A172 (cell line): ENCODE measurements around the gene MACIR. TPM values are rescaled to one million over a fixed set of nuclear protein-coding genes. Genes with fewer than 3 reads are reported as not detected.

Experiments used
- DNase-seq: peaks from one replicate; pipeline ENCODE4 v3.0.0-alpha.2; 2015; ENCODE audit warnings: low spot score
- total RNA-seq: library from RNA; depleted of rRNA; stranded (reverse); fragments of >200 nt; shearing (Covaris generic); gene quantifications from 2 replicates; pipeline ENCODE4 v1.2.3, GENCODE V29; 2014; rRNA removed

Gene MACIR
- total RNA-seq, 1 experiment from 2014 or later, result 25.4 TPM

GRCh38 chr5:103291606-103292005, 33.0 kb downstream of the MACIR start:
- DNase-seq, result no peak

GRCh38 chr5:103293099-103293498, 34.5 kb downstream of the MACIR start:
- no peak for DNase-seq

GRCh38 chr5:103293719-103294118, 35.2 kb downstream of the MACIR start:
- DNase-seq, result no peak

- DNase-seq, result no peak
These were observed 36.3 kb downstream of the MACIR start for GRCh38 chr5:103294906-103295305.

- DNase-seq, result no peak
These were observed 36.9 kb downstream of the MACIR start for GRCh38 chr5:103295424-103295823.

- no peak for DNase-seq
These were observed 37.3 kb downstream of the MACIR start for GRCh38 chr5:103295871-103296270.

- DNase-seq, result no peak
These were observed 39.6 kb downstream of the MACIR start for GRCh38 chr5:103298117-103298516.

- no peak for DNase-seq
These were observed 40.1 kb downstream of the MACIR start for GRCh38 chr5:103298607-103299188.

GRCh38 chr5:103305809-103306208, 47.2 kb downstream of the MACIR start:
- peak; percentile 5 for DNase-seq

GRCh38 chr5:103307470-103307869, 48.9 kb downstream of the MACIR start:
- DNase-seq, result no peak

- no peak for DNase-seq
These were observed 50.2 kb downstream of the MACIR start for GRCh38 chr5:103308774-103309173.

GRCh38 chr5:103313056-103313455, 54.5 kb downstream of the MACIR start:
- no peak for DNase-seq

GRCh38 chr5:103315455-103315854, 56.9 kb downstream of the MACIR start:
- DNase-seq, result no peak

GRCh38 chr5:103327451-103327850, 68.9 kb downstream of the MACIR start:
- no peak for DNase-seq

- no peak for DNase-seq
These were observed 69.3 kb downstream of the MACIR start for GRCh38 chr5:103327893-103328292.

Other genes starting within 250 kb of the MACIR start
- gene GIN1, start 138.6 kb upstream of the MACIR start, total RNA-seq, result 4.9 and 8.4 TPM in 2 replicates
- gene PPIP5K2, start 138.5 kb upstream of the MACIR start, total RNA-seq, result 68.0 and 74.1 TPM in 2 replicates